Nephron (organoid): ENCODE results near the gene NT5C2.

Experiments used
- H3K27ac Mint-ChIP-seq, 3 experiments: 2 replicates each; pipeline ENCODE4 v1.8.0; 2020; ENCODE audit warnings: mixed read lengths in 3 of 3, mild to moderate bottlenecking in 2 of 3, moderate library complexity in 1 of 3
- H3K27me3 Mint-ChIP-seq: 2 replicates; pipeline ENCODE4 v1.8.0; 2021; ENCODE audit warnings: low read depth, mild to moderate bottlenecking, moderate library complexity, mixed read lengths
- H3K36me3 Mint-ChIP-seq: 2 replicates; pipeline ENCODE4 v1.8.0; 2020; ENCODE audit warnings: low read depth, mixed read lengths
- H3K4me1 Mint-ChIP-seq: 2 replicates; pipeline ENCODE4 v1.8.0; 2020; ENCODE audit warnings: mixed read lengths
- H3K4me3 Mint-ChIP-seq, 3 experiments: 2 replicates each; pipeline ENCODE4 v1.8.0; 2020; ENCODE audit warnings: mild to moderate bottlenecking in 3 of 3, mixed read lengths in 3 of 3, moderate library complexity in 2 of 3
- H3K9me3 Mint-ChIP-seq: 2 replicates; pipeline ENCODE4 v1.8.0; 2020; ENCODE audit warnings: mixed read lengths
- TF ChIP-seq, protein P1 (sequence below), 3 experiments: fragments of 200-600 bp; sonication (generic); IDR thresholded peaks; one replicate each; pipeline ENCODE4 v1.5.0; 2021; ENCODE audit warnings: antibody characterized with exemption in 3 of 3; ENCODE audit not compliant: unreplicated experiment in 3 of 3

NT5C2 gene

DNA sequence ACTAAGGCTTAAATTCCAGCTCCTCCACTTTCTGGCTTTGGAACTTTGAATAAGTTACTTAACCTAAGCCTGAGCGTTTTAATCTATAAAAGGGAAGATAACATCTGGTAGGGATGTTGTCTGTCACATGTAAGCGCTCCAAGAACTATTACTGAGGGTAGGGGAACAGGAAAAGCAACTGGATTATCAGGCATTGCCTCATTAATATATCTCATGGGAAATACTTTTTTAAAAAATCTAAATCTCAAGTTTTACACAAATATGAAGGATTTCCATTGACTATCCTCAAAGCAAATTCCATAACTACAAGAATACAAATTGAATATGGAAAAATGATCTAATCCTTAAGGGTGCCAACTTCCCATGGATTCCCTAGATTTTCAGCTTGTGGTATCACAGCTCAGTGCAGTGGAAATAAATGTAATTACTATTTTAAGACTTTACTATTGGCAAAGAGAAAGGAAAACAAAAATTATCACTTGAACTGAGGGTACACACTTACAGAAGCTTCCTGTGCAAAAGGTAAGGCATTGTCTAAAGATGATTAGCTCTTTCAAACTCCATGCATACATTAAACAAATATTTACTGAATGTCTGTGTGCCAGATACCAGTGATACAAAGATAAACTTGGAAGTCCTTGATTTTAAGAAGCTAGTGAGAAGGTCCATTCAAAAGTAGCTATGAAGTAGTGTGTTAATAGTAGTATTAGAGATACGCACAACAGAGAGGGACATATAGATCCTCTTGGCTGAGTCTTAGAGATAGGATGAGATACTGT is 38.4 kb downstream of the NT5C2 start:
- Mint-ChIP-seq H3K4me3 (no peak overlapping the region), H3K9me3 (no peaks in the 10 kb centered on the region), H3K27ac (peak overlapping the region; percentile 25 to 97 (median 58)), H3K27me3 (no peaks in the 10 kb centered on the region), H3K36me3 (peaks cover 68% of the 10 kb centered on the region), H3K4me1 (peaks cover 39% of the 10 kb centered on the region)
- TF ChIP-seq, protein P1, sequence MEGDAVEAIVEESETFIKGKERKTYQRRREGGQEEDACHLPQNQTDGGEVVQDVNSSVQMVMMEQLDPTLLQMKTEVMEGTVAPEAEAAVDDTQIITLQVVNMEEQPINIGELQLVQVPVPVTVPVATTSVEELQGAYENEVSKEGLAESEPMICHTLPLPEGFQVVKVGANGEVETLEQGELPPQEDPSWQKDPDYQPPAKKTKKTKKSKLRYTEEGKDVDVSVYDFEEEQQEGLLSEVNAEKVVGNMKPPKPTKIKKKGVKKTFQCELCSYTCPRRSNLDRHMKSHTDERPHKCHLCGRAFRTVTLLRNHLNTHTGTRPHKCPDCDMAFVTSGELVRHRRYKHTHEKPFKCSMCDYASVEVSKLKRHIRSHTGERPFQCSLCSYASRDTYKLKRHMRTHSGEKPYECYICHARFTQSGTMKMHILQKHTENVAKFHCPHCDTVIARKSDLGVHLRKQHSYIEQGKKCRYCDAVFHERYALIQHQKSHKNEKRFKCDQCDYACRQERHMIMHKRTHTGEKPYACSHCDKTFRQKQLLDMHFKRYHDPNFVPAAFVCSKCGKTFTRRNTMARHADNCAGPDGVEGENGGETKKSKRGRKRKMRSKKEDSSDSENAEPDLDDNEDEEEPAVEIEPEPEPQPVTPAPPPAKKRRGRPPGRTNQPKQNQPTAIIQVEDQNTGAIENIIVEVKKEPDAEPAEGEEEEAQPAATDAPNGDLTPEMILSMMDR (IDR thresholded peaks at IDR 0.05; ENCODE audit: unreplicated experiment in 3 of 3) = no peak

DNA sequence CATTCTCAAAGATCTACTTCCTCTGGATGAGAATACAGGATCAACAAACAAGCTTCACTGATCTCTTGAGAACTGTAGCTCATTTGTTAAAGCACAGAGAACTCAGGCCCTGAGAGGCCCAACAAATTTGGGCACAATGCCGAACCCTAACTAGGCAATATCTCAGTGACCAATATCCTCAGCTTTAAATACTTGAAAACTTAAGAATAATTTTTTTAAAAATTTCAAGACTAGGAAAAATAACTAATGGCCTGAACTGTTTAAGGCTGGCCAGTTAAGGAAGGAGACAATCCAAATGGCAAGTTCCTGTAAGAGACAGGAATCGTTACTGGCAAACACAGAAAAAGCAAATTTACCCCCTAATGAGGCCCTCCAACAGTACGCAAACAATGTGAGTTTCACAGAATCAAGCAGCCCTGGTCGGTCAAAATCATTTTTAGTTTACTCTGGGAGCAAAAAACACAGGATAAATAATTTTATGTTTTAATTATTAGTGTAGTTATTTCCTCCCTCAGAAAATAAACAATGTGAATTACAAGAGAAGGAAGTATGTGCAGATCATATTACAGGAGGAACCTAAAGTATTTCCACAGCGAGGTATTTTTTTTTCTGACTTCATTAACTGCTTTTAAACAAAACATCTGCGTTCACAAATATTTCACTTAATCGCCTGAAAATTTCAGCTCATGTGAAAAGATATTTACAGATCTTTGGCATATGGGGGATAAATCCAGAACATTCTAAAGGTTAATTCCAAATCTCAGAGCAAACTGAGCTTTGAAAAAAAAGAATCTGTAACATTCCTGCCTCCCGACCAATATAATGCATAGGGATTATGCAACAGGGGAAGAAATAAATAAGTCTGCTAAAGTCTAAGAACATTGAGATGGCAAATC is 39.5 kb downstream of the NT5C2 start:
- no peaks in the 10 kb centered on the region for H3K27me3 Mint-ChIP-seq
- TF ChIP-seq, protein P1 (IDR thresholded peaks at IDR 0.05; ENCODE audit: unreplicated experiment in 3 of 3) = no peak
- peak overlapping the region; percentile 89 to 97 (median 95) for H3K27ac Mint-ChIP-seq
- H3K36me3 Mint-ChIP-seq = peaks cover 64% of the 10 kb centered on the region
- no peaks in the 10 kb centered on the region for H3K9me3 Mint-ChIP-seq
- peak overlapping the region; percentile 70 to 90 (median 81) for H3K4me3 Mint-ChIP-seq
- H3K4me1 Mint-ChIP-seq = peaks cover 39% of the 10 kb centered on the region

DNA sequence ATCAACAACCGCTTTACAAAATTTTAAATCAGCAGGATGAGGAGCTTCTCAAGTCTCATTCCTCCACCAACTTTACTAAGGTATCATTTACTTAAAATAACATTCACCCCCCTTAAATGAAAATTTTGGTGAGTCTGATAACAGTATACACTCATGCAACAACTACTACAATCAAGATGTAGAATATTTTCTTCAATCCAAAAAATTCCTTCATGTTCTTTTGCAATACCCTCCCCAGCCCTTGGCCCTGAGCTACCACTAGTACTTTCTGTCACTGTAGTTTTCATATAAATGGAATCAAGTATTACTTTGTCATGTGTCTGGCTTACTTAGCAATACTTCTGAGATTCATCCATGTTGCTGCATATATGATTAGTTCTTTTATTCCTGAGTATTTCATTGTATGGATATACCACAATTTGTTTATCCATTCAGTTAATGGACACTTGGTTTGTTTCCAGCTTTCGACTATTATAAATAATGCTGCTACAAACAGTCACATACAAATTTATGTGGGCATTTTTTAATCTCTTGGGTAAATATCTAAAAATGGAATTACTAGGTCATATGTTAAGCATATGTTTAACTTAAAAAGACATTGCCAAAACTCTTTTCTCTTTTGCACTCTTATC is 43.0 kb downstream of the NT5C2 start:
- Mint-ChIP-seq H3K4me3 (no peak overlapping the region), H3K27ac (peak overlapping the region in 1 of 3 experiments; percentile 43), H3K4me1 (peaks cover 59% of the 10 kb centered on the region), H3K9me3 (no peaks in the 10 kb centered on the region), H3K36me3 (peaks cover 44% of the 10 kb centered on the region), H3K27me3 (no peaks in the 10 kb centered on the region)
- TF ChIP-seq, protein P1 (IDR thresholded peaks at IDR 0.05; ENCODE audit: unreplicated experiment in 3 of 3) = no peak

DNA sequence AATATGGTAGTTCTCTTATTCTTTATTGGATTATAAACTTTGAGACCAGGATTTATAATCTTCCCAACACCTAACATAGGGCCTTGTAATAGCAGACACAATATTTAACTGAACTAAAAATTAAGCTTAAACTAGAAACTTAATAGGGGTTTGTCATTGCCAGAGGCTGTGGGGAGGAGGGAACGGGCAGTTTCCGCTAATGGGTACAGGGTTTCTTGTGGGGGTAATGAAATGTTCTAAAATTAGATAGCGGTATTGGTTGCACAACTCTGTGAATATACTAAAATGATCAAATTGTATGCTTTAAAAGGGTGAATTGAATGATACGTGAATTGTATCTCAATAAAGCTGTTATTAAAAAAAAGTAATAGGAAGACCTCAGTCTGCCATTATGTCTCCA is 45.4 kb downstream of the NT5C2 start:
- Mint-ChIP-seq H3K27me3 (no peaks in the 10 kb centered on the region), H3K36me3 (peaks cover 42% of the 10 kb centered on the region), H3K4me3 (no peak overlapping the region), H3K4me1 (peaks cover 50% of the 10 kb centered on the region), H3K27ac (peak overlapping the region in 2 of 3 experiments; percentile 15 to 85), H3K9me3 (no peaks in the 10 kb centered on the region)
- TF ChIP-seq, protein P1 (IDR thresholded peaks at IDR 0.05; ENCODE audit: unreplicated experiment in 3 of 3) = no peak

DNA sequence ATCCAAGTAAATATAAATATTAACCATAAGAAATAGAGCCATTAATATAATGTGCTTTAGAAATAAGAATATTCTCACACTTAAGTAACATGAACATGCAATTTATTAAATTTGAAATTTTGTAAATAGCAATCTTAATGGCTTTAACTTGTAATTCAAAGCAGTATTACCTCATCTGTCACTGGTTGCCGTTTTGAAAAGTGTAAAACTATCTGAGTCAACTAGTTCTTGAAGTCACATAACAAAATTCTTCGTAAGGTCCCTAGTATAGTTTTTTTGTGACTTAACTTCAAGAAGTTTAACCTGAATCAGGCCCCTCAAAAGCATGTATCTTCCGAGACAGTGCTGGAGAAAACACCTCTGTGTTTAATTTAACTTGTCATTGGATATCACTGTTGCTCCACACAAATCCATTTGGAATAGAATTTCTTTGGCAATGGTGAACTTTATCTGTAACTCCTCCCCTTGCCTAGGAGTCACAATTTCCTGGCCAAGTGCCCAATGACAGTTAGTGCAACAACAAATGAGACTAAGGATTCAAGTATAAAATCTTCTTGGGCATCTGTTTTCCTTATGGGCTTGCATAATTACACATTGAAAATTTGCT is 47.1 kb downstream of the NT5C2 start:
- Mint-ChIP-seq H3K9me3 (no peaks in the 10 kb centered on the region), H3K4me3 (peak overlapping the region in 2 of 3 experiments; percentile 73 to 91), H3K36me3 (peaks cover 40% of the 10 kb centered on the region), H3K27me3 (no peaks in the 10 kb centered on the region), H3K4me1 (peaks cover 49% of the 10 kb centered on the region), H3K27ac (peak overlapping the region; percentile 23 to 87 (median 85))
- TF ChIP-seq, protein P1 (IDR thresholded peaks at IDR 0.05; ENCODE audit: unreplicated experiment in 3 of 3) = no peak
